ENCODE data around the gene WDR82.

Gene WDR82

GRCh38 chr3:52262447-52262846, 16.0 kb downstream of the WDR82 start:
- no peak for TF ChIP-seq CTCF (conservative IDR thresholded peaks at IDR 0.05; ENCODE audit: low read depth, low read length)
- H3K4me3 ChIP-seq (ENCODE audit: low read length), result no peak overlapping the region
- no peak for DNase-seq (ENCODE audit: low read depth)

- no peak for DNase-seq (ENCODE audit: low read depth)
- TF ChIP-seq CTCF (conservative IDR thresholded peaks at IDR 0.05; ENCODE audit: low read depth, low read length), result no peak
- no peak overlapping the region for H3K4me3 ChIP-seq (ENCODE audit: low read length)
Observed at GRCh38 chr3:52259448-52259847, 19.0 kb downstream of the WDR82 start.

- H3K4me3 ChIP-seq (ENCODE audit: low read length), result no peak overlapping the region
- DNase-seq (ENCODE audit: low read depth), result no peak
- no peak for TF ChIP-seq CTCF (conservative IDR thresholded peaks at IDR 0.05; ENCODE audit: low read depth, low read length)
Observed at GRCh38 chr3:52259035-52259434, 19.4 kb downstream of the WDR82 start.

GRCh38 chr3:52257911-52258310, 20.5 kb downstream of the WDR82 start:
- no peak for DNase-seq (ENCODE audit: low read depth)
- no peak for TF ChIP-seq CTCF (conservative IDR thresholded peaks at IDR 0.05; ENCODE audit: low read depth, low read length)
- H3K4me3 ChIP-seq (ENCODE audit: low read length), result no peak overlapping the region

- no peak for DNase-seq (ENCODE audit: low read depth)
- no peak for TF ChIP-seq CTCF (conservative IDR thresholded peaks at IDR 0.05; ENCODE audit: low read depth, low read length)
- no peak overlapping the region for H3K4me3 ChIP-seq (ENCODE audit: low read length)
Observed at GRCh38 chr3:52256622-52257021, 21.8 kb downstream of the WDR82 start.

- no peak for TF ChIP-seq CTCF (conservative IDR thresholded peaks at IDR 0.05; ENCODE audit: low read depth, low read length)
- no peak overlapping the region for H3K4me3 ChIP-seq (ENCODE audit: low read length)
- no peak for DNase-seq (ENCODE audit: low read depth)
Observed at GRCh38 chr3:52256159-52256558, 22.3 kb downstream of the WDR82 start.

- no peak for DNase-seq (ENCODE audit: low read depth)
- TF ChIP-seq CTCF (conservative IDR thresholded peaks at IDR 0.05; ENCODE audit: low read depth, low read length), result no peak
- no peak overlapping the region for H3K4me3 ChIP-seq (ENCODE audit: low read length)
Observed at GRCh38 chr3:52254608-52255007, 23.8 kb downstream of the WDR82 start.

All from retinal pigment epithelial cell (primary cell).